ENCODE results near the gene GMDS. TPM values are rescaled to one million over a fixed set of nuclear protein-coding genes. Genes with fewer than 3 reads are reported as not detected.
"Not testable (repeated sequence)": the region's sequence is repeated elsewhere in the genome, so short reads cannot be mapped to it uniquely, and the experiment has no call there.

GMDS gene
- total and polyA plus RNA-seq, 5 experiments from 2014 or later: 11.4 to 25.0 (median 22.3) TPM

DNA sequence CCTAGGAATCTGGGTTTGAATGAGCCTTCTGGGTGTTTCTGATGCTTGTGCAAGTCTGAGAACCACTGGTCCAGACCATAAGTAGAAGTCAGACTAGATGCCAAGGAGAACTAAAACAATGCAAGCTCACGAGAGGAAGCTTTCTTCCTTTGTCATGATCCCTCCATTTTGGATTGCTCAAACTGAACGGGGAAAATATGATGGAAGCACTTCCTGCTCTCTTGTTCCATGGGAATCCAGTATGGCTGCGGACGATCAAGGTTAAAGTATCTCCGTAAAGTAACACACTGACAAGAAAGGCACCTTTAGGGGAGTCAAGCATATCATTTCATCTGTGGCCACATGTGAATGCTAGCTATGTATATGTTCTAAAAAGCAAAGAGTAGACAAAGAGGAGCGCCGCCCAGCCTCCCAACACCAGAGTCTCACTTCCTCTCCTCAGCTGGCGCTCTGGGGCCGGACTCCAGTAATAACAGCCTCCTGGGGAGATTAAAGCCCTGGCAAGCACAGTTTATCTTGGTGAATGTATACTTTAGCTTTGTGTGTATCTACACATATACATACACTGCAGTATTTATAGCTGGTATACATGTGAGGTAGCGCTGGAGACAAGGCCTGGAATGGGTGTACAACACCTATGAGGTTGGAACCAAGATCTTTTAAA lies 547.6 kb downstream of the GMDS start:
- ATAC-seq: no peak
- Mint-ChIP-seq H3K36me3 (peaks cover 7 to 22% (median 8%) of the 10 kb centered on the region in 3 donors), H3K4me3 (no peak overlapping the region), H3K9me3 (peaks cover 0 to 9% (median 0%) of the 10 kb centered on the region in 9 donors), H3K4me1 (peaks cover 0 to 7% (median 4%) of the 10 kb centered on the region in 4 donors), H3K27ac (peak overlapping the region in 1 of 10 donors; percentile 12), H3K27me3 (no peaks in the 10 kb centered on the region)
- no peak for DNase-seq
- POLR2A ChIA-PET: no interaction called here

DNA sequence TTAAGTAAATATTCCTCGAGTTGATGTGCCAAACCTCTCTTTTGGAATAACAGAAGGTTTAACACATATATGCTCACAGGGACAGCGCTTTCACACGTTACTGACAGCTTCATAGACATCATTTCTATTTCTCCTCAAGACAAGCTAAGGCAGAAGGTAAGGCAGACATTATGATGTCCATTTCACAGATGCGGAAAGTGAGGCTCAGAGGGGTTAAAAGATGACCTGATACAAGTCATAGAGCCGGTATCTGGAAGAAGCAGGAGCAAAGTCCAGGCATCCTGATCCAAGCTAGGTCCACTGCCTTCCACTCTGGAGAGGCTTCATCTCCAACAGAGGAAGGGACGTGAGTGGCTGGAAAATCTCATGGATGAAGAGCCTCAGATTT lies 548.9 kb downstream of the GMDS start:
- DNase-seq: no peak
- Mint-ChIP-seq H3K36me3 (peaks cover 10 to 22% (median 12%) of the 10 kb centered on the region in 3 donors), H3K4me1 (peaks cover 0 to 7% (median 4%) of the 10 kb centered on the region in 4 donors), H3K27ac (no peak overlapping the region), H3K4me3 (no peak overlapping the region), H3K27me3 (no peaks in the 10 kb centered on the region), H3K9me3 (peaks cover 0 to 12% (median 3%) of the 10 kb centered on the region in 9 donors)
- ATAC-seq: no peak
- POLR2A ChIA-PET: no interaction called here

DNA sequence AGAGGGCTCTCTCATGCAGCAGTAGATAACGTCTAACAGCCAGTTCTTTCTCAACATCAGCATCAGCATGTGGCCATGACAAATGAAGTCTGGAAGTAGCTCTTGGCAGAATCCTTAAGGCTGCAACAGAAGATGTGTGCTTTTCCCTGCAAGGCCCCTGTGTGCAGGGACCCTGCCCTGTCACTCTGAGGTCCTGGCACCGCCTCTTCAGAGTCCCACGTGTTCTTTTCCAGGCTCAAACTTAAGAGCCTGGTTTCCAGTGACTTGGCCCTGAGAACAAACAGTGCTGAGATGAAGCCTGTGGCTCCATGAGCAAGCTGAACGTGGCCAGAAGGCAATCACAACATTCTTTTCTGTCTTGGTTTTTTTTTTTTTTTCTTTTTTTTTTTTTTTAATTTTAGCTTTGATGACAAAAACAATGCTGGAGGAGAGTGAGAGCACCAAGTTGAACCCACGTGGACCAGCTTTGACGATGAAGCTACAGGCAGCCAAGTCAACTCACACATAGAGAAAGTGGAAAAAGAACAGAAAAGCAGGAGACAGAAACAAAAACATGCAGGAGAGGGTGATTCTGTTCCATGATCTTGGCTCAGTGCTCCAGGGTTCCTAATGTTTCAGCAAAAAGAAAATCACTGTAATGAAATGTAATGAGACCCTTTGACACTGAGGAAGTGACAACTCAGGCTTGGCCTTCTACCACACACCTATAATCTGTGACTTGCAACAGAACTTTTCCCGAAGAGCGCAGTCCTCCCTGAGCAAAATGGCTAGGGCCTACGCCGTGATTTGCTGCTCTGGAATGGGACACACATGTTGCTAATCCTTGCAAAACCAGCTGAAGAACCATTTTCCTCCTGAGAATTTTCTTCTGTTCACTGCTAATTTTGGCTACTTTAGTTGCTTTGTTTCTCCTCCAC lies 549.6 kb downstream of the GMDS start:
- POLR2A ChIA-PET: no interaction called here
- peaks cover 0 to 7% (median 4%) of the 10 kb centered on the region in 4 donors for H3K4me1 Mint-ChIP-seq
- no peak for ATAC-seq

DNA sequence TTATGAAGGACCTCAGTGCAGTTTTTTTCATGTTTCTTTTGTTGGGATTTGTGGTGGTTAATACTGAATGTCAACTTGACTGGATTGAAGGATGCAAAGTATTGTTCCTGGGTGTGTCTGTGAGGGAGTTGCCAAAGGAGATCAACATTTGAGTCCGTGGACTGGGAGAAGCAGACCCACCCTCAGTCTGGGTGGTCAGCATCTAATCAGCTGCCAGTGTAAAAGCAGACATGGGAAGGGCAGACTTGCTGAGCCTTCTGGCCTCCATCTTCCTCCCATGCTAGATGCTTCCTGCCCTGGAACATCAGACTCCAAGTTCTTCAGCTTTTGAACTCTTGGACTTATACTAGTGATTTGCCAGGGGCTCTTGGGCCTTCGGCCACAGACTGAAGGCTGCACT lies 553.6 kb downstream of the GMDS start:
- Mint-ChIP-seq H3K36me3 (peaks cover 12 to 34% (median 24%) of the 10 kb centered on the region in 3 donors), H3K9me3 (peaks cover 0 to 12% (median 3%) of the 10 kb centered on the region in 9 donors)
- H3K4me1 Mint-ChIP-seq, H3K27me3 Mint-ChIP-seq, DNase-seq, ATAC-seq, H3K27ac Mint-ChIP-seq, POLR2A ChIA-PET, H3K4me3 Mint-ChIP-seq: not testable (repeated sequence)

More for the DNA sequence above, 549.6 kb downstream of the GMDS start:
- peaks cover 0 to 12% (median 3%) of the 10 kb centered on the region in 9 donors for H3K9me3 Mint-ChIP-seq
- no peaks in the 10 kb centered on the region for H3K27me3 Mint-ChIP-seq
- no peak for DNase-seq
- H3K36me3 Mint-ChIP-seq: peaks cover 10 to 25% (median 12%) of the 10 kb centered on the region in 3 donors
- H3K4me3 Mint-ChIP-seq: no peak overlapping the region
- peak overlapping the region in 1 of 10 donors; percentile 47 for H3K27ac Mint-ChIP-seq

DNA sequence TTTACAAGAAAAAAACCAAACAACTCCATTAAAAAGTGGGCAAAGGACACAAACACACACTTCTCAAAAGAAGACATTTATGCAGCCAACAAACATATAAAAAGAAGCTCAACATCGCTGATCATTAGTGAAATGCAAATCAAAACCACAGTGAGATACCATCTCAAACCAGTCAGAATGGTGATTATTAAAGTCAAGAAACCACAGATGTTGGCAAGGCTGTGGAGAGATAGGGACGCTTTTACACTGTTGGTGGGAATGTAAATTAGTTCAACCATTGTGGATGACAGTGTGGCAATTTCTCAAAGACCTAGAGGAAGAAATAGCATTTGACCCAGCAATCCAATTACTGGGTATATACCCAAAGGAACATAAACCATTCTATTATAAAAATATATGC lies 554.7 kb downstream of the GMDS start:
- H3K36me3 Mint-ChIP-seq: peaks cover 12 to 28% (median 17%) of the 10 kb centered on the region in 3 donors
- H3K27me3 Mint-ChIP-seq, H3K27ac Mint-ChIP-seq, DNase-seq, POLR2A ChIA-PET, ATAC-seq, H3K4me1 Mint-ChIP-seq, H3K4me3 Mint-ChIP-seq: not testable (repeated sequence)
- peaks cover 0 to 12% (median 3%) of the 10 kb centered on the region in 9 donors for H3K9me3 Mint-ChIP-seq

DNA sequence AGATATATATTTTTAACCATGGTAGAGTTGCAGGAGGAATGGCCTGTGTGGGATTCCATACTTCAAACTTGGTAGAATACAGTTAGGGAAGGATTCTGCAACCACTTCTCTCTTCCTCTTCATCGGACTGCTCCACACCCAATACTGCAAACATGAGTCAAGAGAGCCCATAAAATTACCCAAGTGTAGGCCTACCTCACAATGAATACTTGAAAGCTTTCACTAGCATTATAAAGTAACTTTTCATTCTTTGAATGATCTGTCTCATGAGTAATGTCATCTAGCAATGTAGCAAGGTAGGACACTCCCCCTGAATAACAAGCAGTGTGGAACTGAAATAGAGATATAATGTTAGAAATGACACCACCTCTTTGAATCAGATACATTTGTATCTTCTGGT lies 556.3 kb downstream of the GMDS start:
- H3K9me3 Mint-ChIP-seq: peaks cover 0 to 12% (median 3%) of the 10 kb centered on the region in 9 donors
- H3K36me3 Mint-ChIP-seq: peaks cover 12 to 26% (median 19%) of the 10 kb centered on the region in 3 donors
- no peak overlapping the region for H3K27ac Mint-ChIP-seq
- peaks cover 0 to 3% (median 0%) of the 10 kb centered on the region in 4 donors for H3K4me1 Mint-ChIP-seq
- DNase-seq: no peak
- ATAC-seq: no peak
- POLR2A ChIA-PET: no interaction called here
- H3K27me3 Mint-ChIP-seq: no peaks in the 10 kb centered on the region
- H3K4me3 Mint-ChIP-seq: no peak overlapping the region

DNA sequence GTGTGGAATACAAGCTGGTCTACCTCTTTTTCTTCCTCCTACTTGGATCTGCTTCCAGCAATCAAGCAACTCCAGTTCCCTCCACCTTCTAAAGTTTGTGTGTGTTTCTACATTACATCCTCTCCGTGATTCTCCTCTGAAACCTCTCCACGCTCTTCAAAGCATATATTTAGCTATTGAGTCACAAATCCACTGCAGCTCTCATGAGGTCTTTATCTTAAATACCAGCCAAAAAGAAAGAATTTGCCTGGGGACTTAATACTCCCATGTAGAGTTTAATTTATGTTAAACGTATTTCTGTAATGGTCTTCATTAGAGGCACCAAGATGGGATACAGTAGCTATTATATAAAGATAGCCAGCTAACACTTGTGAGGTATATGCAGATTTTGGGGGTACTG lies 557.0 kb downstream of the GMDS start:
- Mint-ChIP-seq H3K9me3 (peaks cover 0 to 9% (median 3%) of the 10 kb centered on the region in 9 donors), H3K27me3 (no peaks in the 10 kb centered on the region), H3K4me3 (no peak overlapping the region), H3K27ac (no peak overlapping the region), H3K4me1 (peaks cover 0 to 4% (median 0%) of the 10 kb centered on the region in 4 donors), H3K36me3 (peaks cover 10 to 24% (median 19%) of the 10 kb centered on the region in 3 donors)
- DNase-seq: no peak
- ATAC-seq: no peak
- POLR2A ChIA-PET: no interaction called here

DNA sequence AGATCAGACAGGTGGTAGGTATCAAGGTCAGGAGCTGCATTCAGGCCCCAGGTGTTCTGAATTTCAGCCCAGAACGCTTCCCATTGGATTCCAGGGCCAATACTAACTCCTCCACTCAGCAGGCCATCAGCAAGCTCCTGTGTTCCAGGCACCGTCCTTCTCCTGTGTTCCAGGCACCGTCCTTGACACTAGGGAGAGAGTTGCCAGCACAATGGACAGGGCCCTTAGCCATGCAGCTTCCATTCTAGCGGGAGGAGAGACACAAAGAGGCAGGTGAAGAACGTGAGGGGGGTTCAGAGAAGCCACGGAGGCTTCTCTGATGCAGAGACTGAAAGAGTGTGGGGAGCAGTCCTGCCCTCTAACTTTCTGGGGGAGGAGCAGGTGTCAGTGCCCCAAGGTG lies 558.0 kb downstream of the GMDS start:
- peaks cover 0 to 1% (median 0%) of the 10 kb centered on the region in 9 donors for H3K9me3 Mint-ChIP-seq
- POLR2A ChIA-PET: no interaction called here
- H3K4me1 Mint-ChIP-seq: peaks cover 0 to 4% (median 0%) of the 10 kb centered on the region in 4 donors
- H3K27ac Mint-ChIP-seq: peak overlapping the region in 1 of 10 donors; percentile 68
- H3K4me3 Mint-ChIP-seq: no peak overlapping the region
- peaks cover under 1 to 22% (median 16%) of the 10 kb centered on the region in 3 donors for H3K36me3 Mint-ChIP-seq
- DNase-seq: no peak
- no peak for ATAC-seq
- H3K27me3 Mint-ChIP-seq: no peaks in the 10 kb centered on the region

DNA sequence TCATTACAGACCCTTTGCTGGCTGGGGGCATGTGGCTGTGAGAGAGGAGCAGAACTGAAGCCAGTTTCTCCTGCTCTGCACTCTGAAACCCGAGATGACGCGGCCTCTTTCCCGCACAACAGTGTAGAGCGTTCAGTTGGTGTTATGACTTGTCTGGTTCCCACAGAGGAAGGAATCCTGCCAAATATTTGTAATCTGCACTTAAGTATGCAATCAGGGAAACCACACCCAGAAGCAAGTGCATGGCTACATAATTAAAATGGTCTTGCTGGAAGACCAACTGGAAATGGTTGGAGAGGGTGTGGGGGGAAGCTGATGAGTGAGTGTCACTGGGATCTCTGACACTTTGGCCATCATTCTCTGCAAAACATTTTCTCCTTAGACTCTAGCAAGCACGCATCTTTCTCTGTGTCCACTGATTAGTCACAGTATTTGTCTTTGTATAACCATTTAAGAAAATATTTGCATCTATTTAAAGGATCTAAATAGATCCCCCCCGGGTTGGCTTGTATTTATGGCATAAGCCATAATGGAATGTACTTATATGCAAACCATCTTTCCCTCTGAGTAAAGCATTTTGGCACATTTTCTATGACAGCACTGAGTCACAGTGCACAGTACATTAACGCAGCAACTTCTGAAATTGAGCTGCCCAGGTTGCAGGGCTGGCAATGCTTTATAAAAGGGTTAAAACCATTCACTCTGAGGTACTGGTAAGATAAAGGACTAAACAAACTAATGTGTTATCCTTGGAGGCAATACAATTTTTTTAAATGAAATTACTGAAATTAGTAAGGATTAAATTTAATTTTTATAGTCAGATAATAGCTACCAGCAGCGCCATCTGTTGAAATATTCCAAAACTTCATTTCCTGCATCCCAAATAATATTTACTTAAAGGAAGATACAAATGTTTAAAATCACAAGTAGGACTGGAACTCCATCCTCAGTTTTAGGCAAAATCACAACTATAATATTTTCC lies 559.0 kb downstream of the GMDS start:
- H3K27me3 Mint-ChIP-seq: no peaks in the 10 kb centered on the region
- POLR2A ChIA-PET: no interaction called here
- ATAC-seq (no peak), DNase-seq (no peak)
- H3K27ac Mint-ChIP-seq: peak overlapping the region in 1 of 10 donors; percentile 47
- H3K4me3 Mint-ChIP-seq: no peak overlapping the region
- H3K9me3 Mint-ChIP-seq: no peaks in the 10 kb centered on the region
- H3K36me3 Mint-ChIP-seq: peaks cover 0 to 22% (median 16%) of the 10 kb centered on the region in 3 donors
- H3K4me1 Mint-ChIP-seq: peaks cover 0 to 4% (median 0%) of the 10 kb centered on the region in 4 donors

DNA sequence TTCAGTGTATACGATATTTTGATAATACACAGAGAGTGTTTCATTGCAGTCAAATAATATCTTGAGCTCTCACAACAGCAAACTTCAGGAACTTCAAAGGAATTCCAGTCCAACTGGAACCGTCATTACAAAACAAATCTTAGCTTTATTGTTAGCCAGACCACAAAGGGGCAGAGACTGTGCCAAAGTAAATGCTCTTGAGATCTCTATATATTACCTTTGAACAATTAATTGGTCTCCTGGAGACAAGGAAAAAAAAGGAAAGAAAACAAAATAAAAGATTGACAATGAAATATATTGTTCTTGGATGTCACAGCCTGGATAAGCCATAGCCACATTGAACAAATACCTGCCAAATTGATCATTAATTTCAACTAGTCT lies 565.7 kb downstream of the GMDS start:
- Mint-ChIP-seq H3K9me3 (no peaks in the 10 kb centered on the region), H3K27ac (peak overlapping the region in 1 of 10 donors; percentile 47), H3K36me3 (peaks cover 0 to 11% (median 3%) of the 10 kb centered on the region in 3 donors), H3K4me1 (peaks cover 0 to 9% (median 0%) of the 10 kb centered on the region in 4 donors), H3K27me3 (no peaks in the 10 kb centered on the region), H3K4me3 (no peak overlapping the region)
- POLR2A ChIA-PET: no interaction called here
- no peak for DNase-seq
- ATAC-seq: no peak

DNA sequence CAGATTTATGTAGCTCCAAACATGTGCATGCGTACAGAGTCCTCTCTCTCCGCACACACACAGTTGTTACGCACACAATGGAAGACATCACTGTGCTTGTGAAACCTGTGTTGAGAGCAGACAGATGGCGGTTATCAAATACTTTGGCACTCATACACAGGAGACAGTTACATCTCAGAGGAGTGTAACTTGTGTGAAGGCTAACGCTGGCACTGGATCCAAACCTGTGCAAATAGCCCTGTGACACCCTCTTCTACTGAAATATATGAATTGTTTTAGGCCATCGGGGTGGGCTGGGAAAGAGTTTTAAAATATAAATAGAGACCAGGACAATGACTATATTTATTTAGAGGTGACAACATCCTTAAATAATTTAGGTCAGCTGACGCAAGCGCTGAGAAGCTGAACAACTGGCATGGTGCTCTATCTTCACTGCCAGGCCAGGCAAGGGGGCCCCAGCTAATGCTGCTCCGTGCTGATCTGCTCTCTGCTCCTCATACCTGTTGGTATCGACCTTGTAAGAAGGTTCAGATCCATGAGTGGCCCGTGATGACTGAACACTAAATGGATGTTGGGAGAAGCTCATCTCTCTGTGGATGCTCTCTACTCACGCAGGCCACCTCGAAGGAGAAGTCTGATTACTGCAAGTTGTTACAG lies 566.2 kb downstream of the GMDS start:
- H3K4me1 Mint-ChIP-seq: peaks cover 0 to 6% (median 0%) of the 10 kb centered on the region in 4 donors
- H3K27me3 Mint-ChIP-seq: no peaks in the 10 kb centered on the region
- ATAC-seq (no peak), DNase-seq (no peak)
- no peaks in the 10 kb centered on the region for H3K9me3 Mint-ChIP-seq
- POLR2A ChIA-PET: no interaction called here
- H3K27ac Mint-ChIP-seq: no peak overlapping the region
- no peak overlapping the region for H3K4me3 Mint-ChIP-seq
- H3K36me3 Mint-ChIP-seq: peaks cover 0 to 9% (median 3%) of the 10 kb centered on the region in 3 donors

DNA sequence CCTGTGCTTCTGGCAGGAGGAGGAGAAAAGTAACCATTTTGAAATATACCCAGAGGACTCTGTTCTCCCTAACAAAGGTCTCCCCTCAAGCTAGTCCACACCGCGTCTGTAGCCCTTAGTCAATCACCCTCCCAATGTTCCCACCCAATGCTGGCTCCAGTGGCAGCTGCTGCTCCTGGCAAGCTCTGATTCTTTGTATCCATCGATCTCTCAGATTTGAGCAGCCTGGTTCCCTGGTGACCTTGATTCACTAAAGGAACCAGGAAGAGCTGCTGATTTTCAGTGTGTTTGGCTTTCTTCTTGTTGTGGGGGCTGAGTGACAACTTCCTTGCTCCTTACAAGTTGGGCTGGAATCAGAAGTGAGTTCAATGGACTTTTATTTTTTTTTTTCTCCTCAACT lies 567.2 kb downstream of the GMDS start:
- H3K4me1 Mint-ChIP-seq: peaks cover 0 to 4% (median 0%) of the 10 kb centered on the region in 4 donors
- peaks cover 0 to 11% (median 3%) of the 10 kb centered on the region in 3 donors for H3K36me3 Mint-ChIP-seq
- H3K4me3 Mint-ChIP-seq: no peak overlapping the region
- ATAC-seq (no peak), DNase-seq (no peak)
- POLR2A ChIA-PET: no interaction called here
- H3K27me3 Mint-ChIP-seq: no peaks in the 10 kb centered on the region
- peak overlapping the region in 1 of 10 donors; percentile 49 for H3K27ac Mint-ChIP-seq
- no peaks in the 10 kb centered on the region for H3K9me3 Mint-ChIP-seq

Measured in naive thymus-derived CD8-positive, alpha-beta T cell (primary cell).